ENCODE measurements around the gene CGB5.

DNA sequence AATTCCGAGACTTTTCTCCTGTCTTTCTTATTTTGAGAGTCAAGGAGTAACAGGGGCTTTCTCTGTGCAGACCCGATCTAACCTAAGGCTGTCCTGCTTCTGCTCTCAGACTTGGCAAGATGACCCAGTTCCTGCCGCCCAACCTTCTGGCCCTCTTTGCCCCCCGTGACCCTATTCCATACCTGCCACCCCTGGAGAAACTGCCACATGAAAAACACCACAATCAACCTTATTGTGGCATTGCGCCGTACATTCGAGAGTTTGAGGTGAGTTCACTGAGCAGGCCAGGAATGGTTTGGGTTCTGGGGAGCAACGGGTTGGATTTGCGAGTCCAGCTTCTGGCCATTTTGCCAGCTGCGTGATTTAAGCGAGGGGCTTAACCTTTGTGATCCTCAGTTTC is 42.6 kb downstream of the CGB5 start:
- no peak for TF ChIP-seq POLR2A (IDR thresholded peaks at IDR 0.05)
- TF ChIP-seq, protein P1, sequence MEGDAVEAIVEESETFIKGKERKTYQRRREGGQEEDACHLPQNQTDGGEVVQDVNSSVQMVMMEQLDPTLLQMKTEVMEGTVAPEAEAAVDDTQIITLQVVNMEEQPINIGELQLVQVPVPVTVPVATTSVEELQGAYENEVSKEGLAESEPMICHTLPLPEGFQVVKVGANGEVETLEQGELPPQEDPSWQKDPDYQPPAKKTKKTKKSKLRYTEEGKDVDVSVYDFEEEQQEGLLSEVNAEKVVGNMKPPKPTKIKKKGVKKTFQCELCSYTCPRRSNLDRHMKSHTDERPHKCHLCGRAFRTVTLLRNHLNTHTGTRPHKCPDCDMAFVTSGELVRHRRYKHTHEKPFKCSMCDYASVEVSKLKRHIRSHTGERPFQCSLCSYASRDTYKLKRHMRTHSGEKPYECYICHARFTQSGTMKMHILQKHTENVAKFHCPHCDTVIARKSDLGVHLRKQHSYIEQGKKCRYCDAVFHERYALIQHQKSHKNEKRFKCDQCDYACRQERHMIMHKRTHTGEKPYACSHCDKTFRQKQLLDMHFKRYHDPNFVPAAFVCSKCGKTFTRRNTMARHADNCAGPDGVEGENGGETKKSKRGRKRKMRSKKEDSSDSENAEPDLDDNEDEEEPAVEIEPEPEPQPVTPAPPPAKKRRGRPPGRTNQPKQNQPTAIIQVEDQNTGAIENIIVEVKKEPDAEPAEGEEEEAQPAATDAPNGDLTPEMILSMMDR (IDR thresholded peaks at IDR 0.05) = no peak

Data from uterus (tissue), 2 donors.